LNCAP (cell line): ENCODE data around the gene LRBA.

Experiments
- TF ChIP-seq, protein P1 (sequence below): fragments of 450-650 bp; IDR thresholded peaks from 2 replicates; pipeline ENCODE4 v1.5.1; 2017; ENCODE audit warnings: mild to moderate bottlenecking

LRBA gene

DNA sequence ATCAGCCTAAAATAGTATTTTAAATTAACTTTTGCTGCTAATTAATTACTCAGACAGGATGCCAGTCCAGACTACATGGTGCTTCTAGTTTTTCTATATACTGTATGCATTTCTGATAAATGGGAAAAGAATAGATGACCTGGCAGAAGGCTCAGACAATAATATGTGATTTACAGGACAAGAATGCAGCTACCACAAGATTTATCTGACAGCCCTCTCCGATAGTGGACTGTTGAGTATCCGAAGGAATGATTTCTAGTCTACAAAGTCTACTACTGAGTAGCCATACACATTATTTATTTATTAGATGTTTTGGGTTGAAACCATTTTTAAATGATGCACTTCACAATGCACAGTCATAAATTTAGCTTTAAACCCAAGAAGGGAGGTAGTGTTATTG, 220.4 kb downstream of the LRBA start:
- TF ChIP-seq, protein P1, sequence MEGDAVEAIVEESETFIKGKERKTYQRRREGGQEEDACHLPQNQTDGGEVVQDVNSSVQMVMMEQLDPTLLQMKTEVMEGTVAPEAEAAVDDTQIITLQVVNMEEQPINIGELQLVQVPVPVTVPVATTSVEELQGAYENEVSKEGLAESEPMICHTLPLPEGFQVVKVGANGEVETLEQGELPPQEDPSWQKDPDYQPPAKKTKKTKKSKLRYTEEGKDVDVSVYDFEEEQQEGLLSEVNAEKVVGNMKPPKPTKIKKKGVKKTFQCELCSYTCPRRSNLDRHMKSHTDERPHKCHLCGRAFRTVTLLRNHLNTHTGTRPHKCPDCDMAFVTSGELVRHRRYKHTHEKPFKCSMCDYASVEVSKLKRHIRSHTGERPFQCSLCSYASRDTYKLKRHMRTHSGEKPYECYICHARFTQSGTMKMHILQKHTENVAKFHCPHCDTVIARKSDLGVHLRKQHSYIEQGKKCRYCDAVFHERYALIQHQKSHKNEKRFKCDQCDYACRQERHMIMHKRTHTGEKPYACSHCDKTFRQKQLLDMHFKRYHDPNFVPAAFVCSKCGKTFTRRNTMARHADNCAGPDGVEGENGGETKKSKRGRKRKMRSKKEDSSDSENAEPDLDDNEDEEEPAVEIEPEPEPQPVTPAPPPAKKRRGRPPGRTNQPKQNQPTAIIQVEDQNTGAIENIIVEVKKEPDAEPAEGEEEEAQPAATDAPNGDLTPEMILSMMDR = no peak

DNA sequence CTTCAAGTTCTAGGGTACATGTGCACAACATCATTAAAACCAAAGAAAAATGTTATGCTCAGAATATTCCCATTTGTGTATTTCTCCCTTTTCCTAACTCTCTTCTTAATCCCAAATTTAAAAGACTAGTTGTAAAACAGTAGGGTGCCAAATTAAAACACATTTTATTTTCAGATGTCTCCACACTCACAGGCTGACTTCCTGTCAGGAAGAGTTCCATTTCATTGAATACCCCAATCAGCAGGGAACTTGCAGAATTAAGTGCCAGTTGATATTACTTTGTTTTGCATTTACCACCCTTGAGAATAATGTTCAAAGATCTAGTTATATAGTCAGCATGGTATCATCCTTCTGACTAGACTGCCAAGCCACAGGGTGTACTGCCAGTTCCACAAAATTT, 225.2 kb downstream of the LRBA start:
- TF ChIP-seq, protein P1 = no peak

DNA sequence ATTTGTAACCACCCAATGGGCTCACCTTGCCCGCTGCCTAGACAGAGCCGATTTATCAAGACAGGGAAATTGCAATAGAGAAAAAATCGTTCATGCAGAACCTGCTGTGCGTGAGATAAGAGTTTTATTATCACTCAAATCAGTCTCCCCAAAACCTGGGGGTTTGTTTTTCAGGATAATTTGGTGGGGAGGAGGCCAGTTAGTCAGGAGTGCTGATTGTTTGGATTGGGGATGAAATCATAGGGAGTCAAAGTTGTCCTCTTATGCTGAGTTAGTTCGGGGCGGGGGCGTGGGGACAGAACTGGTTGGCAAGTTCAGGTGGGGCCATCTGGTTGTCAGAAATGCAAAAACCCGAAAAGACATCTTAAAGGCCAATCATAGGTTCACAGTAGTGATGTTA, 230.1 kb downstream of the LRBA start:
- TF ChIP-seq, protein P1 = no peak

DNA sequence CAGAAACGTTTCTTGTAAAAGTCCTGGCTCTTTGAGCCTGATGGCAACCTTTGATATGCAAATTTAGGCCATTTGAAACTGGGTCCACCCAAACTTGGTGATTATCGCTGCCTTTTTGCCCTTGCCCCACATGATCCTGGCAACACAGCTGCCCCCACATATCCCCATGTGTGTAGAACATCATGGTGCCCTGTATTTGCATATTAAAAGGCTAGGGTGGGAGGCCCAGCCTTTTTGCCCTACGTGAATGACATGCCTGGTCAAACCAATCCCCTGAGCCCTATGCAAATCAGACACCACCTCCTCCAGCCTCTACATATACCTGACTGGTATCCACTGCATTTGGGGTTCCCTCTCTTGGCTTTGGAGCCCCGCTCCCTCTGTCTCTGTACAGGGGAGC, 230.8 kb downstream of the LRBA start:
- TF ChIP-seq, protein P1 = no peak

DNA sequence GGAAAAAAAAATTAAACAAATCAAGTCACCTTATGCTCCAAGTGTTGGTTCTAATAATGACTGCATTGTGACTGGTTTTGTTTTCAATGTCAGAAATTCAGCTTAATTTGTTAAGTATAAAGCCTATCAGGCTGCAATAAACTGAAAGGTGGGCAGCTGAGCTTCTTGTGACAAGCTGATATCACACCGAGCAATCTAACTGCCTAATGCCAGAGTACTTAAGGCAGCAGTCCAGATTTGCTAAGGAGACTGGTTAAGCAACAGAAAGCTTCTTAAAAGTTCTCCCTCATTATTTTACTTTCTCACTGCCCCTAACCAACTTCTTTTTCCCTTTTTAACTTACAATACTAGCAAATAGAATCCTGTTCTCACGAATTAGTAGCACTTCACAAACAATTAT, 232.2 kb downstream of the LRBA start:
- TF ChIP-seq, protein P1 = no peak

DNA sequence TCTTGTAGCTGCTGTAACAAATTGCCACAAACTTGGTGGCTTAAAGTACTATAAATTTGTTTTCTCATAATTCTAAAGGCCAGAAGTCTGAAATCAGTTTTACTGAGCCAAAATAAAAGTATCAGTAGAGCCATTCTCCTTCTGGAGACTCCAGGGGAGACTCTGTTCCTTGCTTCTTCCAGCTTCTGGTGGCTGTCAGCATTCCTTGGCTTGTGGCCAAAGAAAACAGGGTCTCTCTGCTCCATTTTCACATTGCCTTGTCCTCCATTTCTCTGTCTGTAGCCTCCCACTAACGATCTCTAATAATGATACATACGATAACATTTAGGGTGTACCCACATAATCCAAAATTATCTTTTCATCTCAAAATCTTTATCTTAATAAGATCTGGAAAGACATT, 232.8 kb downstream of the LRBA start:
- TF ChIP-seq, protein P1 = no peak

DNA sequence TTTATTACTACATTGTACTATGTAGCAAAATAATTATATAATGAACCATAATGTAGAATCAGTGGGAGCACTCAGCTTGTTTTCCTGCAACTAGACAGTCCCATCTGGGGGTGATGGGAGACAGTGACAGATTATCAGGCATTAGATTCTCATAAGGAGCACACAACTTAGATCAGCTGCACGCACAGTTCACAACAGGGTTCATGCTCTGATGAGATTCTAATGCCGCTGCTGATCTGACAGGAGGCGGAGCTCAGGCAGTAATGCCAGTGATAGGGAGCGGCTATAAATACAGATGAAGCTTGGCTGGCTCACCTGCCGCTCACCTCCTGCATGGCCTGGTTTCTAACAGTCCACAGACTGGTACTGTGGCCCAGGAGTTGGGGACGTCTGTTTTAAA, 233.9 kb downstream of the LRBA start:
- TF ChIP-seq, protein P1 = no peak

DNA sequence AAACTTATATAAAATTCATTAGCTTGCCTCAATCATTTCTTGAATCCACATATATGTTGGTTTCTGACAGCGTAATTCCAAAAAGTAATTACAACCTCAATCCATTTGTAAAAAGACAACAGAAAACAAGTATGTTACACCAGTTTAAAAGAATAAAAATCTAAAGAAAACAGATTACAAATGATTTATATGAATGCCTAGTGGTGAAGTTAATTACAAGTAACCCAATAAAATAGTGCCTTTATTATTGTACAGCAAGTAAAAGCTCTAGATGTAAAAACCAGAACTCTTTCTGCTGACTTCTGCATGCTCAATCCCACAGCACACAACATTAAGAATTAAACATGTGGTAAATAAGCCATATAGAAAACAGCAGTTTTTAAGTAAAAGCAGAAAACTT, 235.4 kb downstream of the LRBA start:
- TF ChIP-seq, protein P1 = no peak
